HG03175 (cell line): Measurements from ENCODE around the gene GSDMA.
A peak's percentile ranks its signal among the peaks of the same experiment; 100 is the strongest.

Source experiments
- ATAC-seq: cut with Tn5 transposase; IDR thresholded peaks from one replicate; pipeline ENCODE4 v1.9.1; 2021; ENCODE audit warnings: mild to moderate bottlenecking, moderate library complexity; ENCODE audit not compliant: unreplicated experiment

The GSDMA gene

DNA sequence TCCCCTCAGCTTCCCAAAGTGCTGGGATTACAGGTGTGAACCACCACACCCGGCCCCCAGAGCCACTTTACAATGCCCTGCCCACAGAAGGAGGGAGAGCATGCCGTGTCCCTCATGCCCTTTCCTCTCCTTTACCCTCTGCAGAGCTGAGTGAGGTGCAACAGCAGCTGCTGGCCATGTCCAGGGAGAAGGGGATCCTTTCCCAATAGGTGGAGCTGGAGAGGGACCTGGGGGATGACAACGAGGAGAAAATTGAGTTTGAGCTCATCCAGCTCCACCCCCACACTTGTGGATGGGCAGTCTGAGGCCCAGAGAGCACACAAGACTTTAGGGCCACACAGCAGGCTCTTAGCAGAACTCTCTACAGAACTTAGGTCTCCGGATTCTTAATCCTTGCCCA, 7.9 kb upstream of the GSDMA start:
- ATAC-seq: no peak

DNA sequence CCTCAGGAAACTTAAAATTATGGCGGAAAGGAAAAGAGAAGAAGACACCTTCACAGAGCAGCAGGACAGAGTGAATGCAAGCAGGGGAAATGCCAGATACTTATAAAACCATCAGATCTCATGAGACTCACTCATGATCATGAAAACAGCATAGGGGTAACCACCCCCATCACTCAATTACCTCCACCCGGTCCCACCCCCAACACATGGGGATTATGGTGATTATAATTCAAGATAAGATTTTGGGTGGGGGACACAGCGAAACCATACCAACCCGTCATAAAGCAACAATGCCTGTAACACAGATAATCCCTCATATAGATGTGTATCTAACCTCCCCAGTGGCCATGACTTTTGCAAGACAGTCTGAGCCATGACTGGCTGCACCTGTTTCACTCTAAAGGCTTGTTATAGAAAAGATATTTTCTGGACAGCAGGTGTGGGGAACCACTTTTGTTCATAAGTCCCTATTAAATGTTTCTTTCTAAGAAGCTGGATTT, 7.0 kb upstream of the GSDMA start:
- no peak for ATAC-seq

DNA sequence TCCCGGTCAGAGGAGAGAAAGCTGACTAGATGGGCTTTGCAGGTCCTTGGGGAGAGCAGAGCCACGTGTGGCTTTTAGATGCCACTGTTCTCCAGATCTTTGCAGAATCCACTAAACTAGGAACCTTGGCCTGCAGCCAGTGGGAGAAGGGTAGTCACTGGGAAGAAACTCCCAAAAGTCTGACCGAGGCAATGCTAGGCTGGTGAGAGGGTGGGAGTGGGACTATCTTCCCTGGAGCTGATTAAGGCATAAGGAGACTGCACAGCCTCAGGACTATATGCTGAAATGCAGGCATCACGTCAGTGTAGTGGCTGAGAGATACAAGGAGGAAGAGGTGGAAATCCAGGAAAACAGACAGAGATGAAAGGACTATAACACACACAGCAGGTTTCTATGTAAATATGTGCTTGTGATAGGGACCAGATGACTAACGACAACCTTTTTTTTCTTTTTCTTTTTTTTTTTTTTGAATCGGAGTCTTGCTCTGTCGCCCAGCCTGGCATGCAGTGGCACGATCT, 2.2 kb upstream of the GSDMA start:
- ATAC-seq: no peak

DNA sequence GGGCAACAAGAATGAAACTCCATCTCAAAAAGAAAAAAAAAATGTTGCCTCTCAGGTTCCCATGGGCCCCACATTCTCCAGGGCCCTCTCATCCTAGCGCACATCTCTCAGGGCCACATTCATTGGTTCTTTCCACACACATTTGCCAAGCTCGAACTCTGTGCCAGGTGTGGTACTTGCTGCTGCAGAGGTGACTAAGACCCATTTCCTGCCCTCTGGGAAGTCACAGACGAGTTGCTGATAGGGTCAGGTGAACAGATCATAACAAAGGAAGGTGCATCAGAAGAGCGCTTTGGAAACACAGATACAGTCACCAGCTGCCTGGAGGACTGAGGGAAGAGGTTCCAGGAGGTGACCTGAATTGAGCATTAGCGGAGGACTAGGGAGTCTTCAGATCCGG, 1.0 kb downstream of the GSDMA start:
- no peak for ATAC-seq

DNA sequence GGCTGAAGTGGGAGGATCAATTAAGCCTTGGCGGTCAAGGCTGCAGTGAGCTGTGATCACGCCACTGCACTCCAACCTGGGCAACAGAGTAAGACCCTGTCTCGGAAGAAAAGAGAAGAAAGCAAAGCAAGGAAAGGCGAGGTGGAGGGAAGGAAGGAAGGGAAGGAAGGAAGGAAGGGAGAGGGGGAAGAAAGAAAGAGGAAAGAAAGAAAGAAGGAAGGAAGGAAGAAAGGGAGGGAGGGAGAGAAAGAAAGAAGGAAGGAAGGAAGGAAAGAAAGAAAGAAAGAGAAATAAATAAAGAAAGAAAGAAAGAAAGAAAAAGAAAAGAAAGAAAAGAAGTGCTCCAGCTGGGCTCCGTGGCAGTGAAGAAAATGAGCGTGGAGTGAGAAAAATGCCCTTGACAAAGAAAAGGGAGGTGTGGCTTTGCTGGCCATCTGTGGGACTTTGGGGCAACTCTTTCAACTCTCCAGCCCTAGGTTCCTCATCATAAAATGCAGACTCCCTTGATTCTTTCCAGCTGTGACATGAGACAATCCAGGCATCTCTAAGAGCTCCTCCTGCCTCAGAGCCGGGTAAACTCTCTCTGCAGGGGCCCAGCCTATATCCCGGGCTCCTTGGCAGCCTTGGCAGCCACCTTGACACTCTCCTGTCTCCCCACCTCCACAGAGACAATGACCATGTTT, 2.4 kb downstream of the GSDMA start:
- ATAC-seq: no peak

DNA sequence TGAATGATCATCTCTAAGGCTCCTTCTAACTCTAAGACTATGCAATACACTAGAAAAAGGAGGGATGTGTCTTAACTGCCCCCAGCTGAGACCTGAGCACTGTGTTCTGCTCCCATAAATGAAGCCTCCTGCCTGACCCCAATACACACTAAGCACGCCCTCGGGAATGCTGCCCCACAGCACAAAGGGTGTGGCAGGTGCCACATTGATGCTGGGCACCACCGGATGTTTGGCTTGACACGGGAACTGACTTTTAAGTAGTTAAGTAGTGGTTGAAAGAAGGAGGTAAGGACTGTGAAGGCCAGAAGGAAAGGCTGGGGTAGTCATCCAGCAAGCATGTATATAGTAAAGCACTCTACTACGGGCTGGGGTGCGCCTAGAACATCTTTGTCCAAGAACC, 4.0 kb downstream of the GSDMA start:
- ATAC-seq: no peak

DNA sequence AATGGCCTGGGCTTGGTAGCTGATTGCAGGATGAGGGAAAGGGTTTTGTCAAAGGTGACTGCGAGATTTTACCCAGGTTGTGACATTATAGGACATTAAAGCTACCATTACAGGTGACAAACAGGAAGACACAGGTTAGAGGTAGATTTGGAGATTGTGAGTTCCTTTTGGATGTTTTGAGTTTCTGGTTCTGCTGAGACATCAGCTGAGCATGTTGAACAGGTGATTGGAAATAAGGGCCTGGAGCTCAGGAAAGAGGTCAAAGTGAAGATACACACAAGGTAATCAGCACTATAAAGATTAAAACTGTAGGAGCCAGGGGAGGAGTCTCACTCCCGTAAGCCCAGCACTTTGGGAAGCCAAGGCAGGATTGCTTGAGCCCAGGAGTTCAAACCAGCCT, 6.0 kb downstream of the GSDMA start:
- no peak for ATAC-seq

DNA sequence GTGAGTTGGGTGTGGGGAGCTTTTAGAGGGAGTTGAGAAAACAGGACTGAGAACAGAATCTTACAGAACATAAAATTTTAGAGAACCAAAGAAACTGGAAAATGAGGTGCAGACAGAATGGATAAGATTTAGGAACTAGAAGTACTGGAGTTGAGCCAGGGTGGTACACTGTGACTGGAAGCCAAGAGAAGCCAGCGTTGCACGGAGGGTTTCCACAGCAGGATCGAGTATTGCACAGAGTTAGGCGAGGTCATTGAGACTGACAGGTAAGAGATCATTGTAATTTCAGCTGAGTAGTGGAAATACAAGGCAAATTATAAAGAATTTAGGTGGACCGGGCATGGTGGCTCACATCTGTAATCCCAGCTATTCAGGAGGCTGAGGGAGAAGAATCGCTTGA, 6.6 kb downstream of the GSDMA start:
- ATAC-seq: no peak

DNA sequence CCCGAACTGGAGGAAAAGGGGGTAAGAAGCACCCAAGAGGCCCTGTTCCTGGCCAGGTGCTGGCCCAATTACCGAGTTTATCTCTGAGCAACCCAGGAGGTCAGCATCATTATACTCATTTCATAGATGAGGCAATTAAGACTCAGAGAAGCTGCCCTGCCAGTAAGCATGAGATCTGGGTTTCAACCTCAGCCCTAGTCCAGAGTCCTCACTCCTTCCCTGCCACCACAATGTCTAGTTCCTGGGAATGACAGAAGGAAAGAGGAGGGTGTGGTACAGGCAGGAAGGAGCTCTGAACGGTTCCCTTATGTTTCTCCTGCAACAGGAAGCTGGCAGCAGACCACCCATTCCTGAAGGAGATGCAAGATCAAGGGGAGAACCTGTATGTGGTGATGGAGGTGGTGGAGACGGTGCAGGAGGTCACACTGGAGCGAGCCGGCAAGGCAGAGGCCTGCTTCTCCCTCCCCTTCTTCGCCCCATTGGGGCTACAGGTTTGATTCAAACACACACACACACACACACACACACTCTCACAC, 7.4 kb downstream of the GSDMA start:
- no peak for ATAC-seq

DNA sequence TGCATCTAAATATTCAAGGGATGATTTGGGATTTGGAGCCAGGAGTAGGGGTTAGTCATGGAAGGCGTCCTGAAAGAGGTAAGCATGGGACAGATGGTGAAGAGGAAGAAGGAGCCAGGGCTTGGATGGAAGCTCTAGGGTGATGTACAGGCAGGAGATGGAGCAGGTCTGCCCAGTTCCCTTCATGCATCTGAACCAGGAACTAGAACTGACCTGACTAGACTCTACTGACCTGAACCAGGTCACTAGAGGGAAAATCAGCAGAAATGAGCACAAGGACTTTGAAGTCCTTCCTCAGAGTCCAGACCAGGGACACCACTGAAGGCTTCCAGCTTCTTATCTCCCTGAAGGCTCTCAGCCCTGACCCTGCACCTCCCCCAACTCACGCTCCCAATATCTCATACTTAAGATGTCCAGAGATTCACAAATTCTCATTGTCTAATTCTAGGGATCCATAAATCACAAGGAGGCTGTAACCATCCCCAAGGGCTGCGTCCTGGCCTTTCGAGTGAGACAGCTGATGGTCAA, 8.3 kb downstream of the GSDMA start:
- no peak for ATAC-seq

DNA sequence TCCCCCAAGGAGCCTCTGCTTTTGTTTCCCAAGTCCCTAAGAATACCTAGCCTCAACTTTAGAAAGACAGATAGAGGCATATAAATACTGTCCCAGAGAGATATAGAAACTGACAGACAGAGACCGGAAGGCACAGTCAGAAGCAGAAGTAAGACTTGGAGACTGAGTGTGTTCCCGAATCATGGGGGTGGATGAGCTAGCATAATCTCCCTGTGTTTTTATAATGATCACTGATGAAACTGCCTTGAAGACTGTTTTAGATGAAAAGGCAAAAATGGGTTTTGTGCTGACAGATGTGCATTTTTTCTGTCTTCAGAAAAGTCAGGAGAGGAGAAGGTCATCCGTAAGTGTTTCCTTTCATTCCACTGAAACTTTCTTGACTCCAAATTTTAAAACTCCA, 9.5 kb downstream of the GSDMA start:
- no peak for ATAC-seq

DNA sequence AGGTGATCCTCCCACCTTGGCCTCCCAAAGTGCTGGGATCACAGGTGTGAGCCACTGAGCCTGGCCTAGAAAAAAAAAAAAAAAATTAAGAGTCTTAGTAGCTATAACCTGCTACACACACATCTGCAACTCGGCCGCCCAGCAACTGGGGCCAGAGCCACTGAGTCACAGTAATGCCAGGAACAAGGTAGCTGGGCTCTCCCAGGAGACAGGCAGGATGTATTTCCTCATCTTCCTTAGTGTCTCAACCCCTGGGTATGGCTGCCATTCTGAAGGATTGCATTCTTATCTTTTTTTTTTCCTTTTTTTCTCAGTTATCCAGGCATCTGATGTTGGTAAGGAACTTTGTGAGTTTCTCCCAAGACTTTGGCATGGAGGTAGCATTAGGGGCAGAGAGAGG, 10.7 kb downstream of the GSDMA start:
- ATAC-seq: no peak

DNA sequence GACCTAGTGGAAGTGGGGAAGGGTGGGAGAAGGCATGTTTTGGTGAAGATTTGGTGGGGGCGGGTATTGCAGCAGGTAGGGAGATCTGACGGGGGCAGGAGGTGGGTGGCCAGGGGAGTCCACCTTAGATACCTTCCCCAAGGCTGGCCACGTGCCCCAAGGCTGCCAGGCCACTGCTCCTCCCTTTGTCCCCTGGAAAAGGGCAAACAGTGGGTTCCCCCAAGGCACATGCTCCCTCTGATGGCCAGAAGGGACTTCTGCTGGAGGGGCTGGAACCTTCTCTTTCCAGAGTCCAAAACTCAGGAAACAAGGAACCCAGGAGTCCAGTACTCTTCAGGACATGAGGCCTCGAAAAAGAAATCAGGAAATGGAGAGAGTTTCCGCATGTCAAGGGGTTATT, 11.6 kb downstream of the GSDMA start:
- ATAC-seq: no peak

DNA sequence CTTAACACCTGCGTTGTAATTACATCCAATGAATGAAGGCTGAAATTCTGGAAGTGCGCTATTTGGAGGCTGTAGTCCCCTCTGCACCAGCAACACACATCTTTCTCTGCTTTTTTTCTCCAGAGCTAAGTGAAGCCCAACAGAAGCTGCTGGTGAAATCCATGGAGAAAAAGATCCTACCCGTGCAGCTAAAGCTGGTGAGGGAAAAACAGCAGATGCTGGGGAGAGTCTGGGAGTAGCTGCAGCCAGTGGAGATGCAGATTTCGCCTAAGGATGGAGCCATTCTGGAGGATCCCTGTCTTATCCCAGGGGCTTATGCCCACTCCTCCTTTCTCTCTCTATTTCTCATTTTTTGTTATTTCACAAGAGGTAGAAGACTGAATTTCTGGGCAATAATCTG, 13.0 kb downstream of the GSDMA start:
- ATAC-seq: no peak

DNA sequence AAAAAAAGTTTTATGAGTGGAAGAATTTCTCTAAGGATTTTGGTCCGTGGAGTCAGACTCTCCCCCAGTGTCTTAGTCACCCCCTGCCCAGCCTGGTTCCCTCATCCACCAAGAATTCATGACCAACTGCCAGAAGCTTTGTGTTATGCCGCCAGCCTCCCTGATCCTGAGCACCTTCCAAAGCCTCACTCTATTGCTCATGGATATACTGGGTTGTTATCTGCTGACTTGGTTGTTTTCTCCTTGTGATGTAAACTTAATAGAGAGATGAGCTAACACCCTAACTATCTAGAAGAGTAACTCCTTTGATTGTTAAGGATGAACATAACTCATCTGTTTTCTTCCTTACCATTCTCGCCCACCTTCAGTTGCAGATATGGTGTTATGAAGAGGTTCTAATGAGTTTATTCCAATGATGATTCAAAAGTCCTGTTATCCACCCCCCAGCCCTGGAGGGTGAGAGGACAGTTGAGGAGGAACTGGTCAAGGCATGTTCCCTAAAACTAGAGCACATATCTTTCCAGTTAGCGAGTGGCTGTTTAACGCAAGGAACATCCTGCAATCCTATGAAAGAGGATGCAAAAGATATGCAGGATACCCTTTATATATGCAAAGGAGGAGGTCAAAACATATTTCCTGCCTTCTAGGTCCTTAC, 16.3 kb downstream of the GSDMA start:
- ATAC-seq: no peak

DNA sequence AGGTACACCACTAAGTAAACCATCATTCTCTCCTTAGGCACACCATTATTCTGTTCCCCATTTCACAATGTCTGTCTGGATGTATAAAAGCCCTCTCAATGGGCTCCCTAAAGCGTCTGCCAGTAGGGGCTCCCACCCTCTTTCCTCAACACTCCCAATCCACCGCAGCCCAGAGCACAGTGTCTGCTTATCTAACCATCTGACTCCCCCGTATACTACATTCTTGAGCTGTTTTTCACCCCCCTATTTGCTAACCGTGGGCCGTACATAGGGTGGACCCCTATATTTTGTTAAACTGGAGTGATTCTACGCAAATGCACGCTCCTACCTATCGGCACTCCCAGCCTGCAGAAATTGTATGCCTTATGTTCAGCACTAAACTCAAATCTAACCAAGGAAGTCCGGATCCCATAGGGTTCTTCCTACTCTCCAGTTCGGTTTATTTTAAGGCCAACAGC, 17.1 kb downstream of the GSDMA start:
- ATAC-seq: peak; percentile 14

DNA sequence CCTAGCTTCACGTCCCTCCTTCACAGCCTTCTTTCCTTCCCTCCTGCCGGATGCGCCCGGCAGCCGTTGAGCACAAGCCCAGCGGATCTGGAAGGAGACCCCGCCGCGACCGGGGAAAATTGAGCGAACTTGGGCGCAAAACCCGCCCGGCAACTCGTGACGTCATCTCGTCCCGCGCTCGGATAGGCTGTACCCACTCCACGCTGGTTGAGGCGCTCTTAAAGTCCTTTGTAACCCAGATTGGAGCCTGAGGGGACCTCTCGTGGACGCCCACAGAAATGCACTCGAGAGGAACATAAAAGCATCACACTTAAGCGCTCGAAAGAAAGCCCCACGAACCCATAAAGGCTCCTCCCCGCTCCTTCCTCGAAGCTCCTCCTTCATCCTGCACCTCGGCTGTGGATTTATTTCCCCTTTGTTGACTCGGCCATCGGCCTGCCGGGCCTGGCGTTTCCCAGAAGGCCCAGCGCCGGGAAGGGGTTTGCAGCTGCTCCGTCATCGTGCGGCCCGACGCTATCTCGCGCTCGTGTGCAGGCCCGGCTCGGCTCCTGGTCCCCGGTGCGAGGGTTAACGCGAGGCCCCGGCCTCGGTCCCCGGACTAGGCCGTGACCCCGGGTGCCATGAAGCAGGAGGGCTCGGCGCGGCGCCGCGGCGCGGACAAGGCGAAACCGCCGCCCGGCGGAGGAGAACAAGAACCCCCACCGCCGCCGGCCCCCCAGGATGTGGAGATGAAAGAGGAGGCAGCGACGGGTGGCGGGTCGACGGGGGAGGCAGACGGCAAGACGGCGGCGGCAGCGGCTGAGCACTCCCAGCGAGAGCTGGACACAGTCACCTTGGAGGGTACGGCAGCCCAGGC, 17.8 kb downstream of the GSDMA start, which contains the start of gene PSMD3:
Gene PSMD3, plus strand, starts transcription at position 457 of the 856 bp plus-strand sequence. Its CDS starts 164 bp downstream, at position 621.
- peak; percentile 94 for ATAC-seq

DNA sequence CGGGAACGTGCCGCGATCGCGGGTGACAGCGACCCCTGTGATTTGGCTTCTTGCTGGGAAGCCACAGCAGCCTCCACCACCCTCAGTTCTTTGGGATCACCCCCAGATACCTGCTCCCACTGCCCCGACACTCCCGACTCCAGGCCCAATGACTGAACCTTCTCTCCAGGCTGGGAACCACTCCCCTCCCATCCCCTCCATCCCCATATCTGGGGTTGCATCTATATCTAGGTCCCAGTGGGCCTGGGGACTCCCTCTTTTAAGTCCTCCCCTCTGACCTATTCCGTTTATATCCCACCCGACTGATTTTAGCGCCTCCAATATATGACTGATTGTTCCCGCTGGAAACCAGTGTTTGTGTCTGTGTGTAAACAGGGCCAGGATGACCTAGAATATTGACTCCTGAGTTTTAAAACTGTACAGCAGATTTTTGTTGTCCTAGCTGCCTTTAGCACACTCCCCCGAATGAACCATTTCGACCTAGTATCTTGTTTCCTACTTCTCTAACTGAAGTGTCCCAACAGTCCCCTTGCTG, 18.5 kb downstream of the GSDMA start:
- no peak for ATAC-seq

DNA sequence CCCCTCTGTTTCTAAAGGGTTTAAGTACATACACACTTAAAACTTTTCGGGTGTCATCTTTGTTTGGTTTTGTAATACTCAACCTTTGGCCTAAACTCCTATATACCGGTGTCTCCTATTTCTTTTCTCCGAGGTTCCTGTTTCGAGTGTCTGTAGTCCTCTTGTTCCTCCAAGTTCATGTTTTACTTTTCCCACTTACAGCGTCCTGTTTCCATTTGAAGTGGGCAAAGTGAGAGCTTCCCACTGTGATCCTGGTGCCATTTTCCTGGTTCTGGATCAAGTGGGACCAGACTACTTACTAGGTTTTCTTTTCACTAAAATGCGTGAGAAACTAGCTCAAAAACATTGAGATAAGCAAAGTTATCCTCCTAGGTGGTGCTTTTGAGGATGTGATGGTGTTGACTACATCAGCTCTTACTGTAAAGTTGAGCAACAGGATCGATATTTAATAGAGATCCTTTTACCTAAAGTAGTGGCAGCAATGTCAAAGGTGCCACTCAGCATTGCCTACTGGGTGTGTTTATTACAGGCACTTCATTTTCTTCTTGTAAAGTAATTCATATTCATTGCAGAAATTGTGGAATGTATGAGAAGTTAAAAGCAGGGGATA, 19.1 kb downstream of the GSDMA start:
- ATAC-seq: no peak

DNA sequence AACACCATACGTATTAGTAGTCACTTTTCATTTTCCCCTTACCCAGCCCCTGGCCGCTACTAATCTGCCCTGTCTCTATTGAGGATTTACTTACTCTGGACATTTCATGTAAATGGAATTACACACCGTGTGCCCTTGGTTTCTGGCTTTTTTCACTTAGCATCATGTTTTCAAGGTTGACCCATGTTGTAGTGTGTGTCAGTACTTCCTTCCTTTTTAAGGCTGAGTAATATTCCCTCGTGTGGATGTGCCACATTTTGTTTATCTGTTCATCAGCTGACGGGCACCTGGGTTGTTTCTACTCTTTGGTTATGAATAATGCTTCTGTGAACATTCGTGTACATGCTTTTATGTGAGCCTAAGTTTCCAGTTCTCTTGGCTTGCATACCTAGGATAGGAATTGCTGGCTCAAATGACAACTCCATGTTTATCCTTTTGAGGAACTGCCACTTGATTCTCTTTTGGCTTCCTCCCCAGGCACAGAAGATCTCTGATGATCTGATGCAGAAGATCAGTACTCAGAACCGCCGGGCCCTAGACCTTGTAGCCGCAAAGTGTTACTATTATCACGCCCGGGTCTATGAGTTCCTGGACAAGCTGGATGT, 25.5 kb downstream of the GSDMA start:
- no peak for ATAC-seq
